GM19468 (cell line): ENCODE measurements around the gene MOB2.
"Not testable (repeated sequence)": the region's sequence is repeated elsewhere in the genome, so short reads cannot be mapped to it uniquely, and the experiment has no call there.

Source experiments
- ATAC-seq: cut with Tn5 transposase; IDR thresholded peaks from one replicate; pipeline ENCODE4 v1.9.1; 2021; ENCODE audit warnings: mild to moderate bottlenecking, moderate library complexity, moderate number of reproducible peaks; ENCODE audit not compliant: unreplicated experiment; ENCODE audit errors: extremely low read depth

The MOB2 gene

GRCh38 chr11:1519028-1520010, 32.7 kb upstream of the MOB2 start:
- ATAC-seq = no peak

GRCh38 chr11:1518301-1518700, 31.7 kb upstream of the MOB2 start:
- no peak for ATAC-seq

DNA sequence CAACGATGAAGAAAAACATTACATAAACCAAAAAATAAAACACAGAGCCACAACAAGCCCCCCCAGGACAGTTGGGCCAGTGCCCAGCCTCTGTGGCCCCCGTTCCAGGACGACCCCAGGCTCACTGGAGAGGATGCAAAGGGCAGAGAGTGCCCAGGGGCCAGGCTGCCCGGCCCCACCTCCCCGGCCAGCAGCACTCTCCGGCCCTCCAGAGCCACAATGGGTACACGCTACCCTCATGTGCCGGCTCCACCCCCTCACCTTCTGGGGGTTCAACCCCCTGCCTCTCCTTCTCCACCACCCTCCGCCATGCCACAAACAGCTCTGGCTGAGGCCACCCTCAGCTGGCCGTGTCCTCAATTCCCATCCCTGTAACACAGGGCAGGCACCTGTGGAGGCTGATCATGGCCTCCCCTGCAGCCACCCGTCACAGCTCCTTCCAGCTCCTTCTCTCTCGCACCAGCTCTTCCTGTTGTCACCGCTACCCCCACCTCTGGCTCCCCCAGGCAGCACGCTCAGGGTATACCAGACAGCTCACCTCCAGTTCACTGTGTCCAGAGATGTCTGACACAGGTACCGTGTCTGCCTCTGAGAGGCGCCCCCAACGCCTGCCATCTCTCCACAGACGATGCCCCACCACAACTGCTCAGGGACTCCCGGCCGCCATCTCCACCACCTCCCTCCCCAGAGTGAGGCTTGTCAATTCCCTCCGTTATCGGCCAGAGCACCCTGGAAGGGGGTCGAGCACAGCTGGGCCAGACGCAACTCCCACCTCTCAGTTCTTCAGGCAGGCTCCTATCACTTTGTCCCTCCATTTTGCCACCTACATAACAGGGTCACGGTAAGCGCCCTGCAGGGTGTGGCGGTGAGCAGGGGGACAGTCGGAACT, 30.8 kb upstream of the MOB2 start:
- no peak for ATAC-seq

- no peak for ATAC-seq
These were observed 29.9 kb upstream of the MOB2 start for GRCh38 chr11:1516273-1517067.

DNA sequence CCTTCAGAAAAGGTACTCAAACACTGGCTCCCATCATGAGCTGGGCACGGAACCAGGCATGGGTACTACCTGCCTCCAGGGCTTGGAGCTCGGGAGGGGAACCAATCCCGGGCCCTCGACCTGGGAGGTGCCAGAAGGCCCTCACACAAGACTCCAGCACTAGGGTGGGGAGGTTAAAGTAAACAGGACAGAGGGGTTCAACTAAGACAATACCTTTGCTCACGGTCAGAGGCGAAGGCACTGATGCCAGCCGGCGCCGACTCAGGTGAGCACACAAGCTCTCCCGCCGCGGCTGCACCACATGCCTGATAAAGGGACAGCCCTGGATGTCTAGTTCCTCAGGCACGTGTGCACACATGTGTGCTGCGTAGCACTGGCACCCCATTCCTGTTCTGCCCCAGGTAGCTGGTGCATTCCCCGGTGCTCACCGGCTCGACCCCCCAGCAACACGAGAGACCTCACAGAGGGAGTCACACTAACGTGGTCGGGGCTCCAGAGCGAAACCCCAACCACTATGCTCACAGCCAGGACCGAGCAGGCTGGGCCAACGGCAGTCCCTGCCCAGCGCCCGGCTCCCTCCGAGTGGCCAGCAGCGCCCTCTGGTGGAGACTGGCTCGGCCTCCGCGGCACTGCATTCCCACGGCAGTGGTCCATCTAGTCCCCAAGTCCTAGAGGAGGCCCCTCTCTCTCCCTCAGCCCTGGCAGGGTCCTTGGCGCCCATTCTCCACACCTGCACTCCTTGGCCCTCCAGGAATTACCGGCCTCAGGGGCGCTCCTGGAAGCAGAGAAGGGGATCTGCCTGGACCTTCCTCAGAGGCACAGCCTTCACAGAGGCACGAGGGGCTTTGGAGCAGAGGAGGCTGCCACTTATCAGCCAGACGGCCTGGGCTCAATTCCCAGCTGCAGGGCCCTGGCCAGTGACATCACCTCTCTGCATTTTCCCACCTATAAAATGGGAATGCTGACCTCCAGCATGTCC, 28.8 kb upstream of the MOB2 start:
- no peak for ATAC-seq

DNA sequence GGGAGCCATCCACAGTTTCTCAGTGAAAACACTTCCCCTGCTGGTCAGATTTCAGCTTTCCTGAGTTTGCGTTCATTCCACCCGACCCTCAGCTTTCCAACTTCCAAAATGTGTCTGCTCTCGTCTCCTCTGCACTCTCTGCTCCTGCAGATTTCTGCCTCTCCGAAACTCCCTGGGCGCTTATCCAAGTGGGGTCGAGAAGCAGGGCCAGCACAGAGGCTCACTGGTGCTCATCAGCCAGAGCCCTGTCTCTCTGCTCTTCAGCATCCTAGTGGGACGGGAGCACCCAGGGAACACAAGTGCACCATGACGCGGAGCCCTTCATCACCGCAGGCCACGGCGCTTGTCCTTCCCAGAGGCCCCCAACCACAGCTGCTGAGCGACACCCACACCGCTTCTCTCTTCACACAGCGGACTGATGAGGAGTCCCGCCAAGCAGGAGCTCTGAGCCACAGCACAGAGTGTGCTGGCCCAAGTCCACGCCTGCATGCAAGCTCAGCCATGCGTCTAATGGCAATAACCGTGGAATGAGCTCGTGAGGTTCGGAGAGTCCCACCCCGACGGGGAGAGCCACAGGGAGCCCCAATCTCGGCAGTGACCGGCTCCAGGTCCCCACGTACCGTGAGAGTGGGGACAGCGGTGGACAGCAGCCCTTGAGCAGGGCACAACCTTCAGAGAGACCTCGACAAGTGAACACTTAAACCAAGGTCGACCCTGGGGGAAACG, 27.9 kb upstream of the MOB2 start:
- ATAC-seq = no peak

GRCh38 chr11:1513326-1514296, 27.0 kb upstream of the MOB2 start:
- no peak for ATAC-seq

DNA sequence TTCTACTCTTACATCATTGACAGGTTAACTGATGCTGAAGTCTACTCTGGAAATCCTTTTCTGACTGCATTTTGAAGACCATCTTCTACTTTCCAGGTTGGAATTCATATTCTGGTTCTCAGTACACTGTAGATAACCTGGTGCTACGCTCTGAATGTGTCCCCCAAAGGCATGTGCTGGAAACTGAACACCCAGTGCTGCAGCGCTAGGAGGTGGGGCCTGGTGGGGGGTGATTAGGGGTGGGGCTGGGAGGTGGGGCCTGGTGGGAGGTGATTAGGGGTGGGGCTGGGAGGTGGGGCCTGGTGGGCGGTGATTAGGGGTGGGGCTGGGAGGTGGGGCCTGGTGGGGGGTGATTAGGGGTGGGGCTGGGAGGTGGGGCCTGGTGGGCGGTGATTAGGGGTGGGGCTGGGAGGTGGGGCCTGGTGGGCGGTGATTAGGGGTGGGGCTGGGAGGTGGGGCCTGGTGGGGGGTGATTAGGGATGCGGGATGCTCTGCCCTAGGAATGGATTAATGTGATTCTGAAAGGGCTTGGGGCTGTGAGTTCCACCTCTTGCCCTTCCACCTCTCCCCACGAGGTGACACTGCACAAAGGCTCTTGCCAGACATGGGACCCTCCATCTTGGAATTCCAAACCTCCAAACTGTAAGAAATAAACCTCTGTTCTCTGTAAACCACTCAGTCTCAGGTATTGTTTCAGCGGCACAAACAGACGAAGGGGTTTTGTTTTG, 26.1 kb upstream of the MOB2 start:
- not testable (repeated sequence) for ATAC-seq

DNA sequence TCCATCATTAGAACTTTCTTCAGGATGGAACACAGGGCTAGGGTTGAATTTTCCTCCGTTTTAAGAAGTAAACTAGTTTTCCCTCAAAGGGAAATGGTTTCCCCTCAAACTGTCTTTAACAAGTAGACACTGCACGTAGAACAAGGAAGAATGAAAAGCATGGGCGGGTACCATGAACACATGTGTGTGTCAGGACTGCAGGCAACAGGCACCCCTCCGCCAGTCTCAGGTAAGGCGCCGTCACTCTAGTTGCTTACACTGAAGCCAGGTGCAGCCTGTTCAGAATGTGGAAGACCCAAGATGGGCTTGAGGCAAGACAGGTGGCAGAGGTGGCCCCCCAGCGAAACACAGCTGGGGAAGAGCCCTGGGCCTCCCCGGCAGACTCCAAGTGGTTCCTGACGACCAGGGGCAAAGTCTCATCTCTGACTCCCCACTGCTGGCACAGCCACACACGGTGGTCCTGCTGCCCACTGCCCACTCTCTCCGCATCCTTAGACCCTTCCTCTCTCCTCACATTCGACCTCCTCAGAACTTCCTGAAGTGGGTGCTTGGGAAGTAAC, 25.4 kb upstream of the MOB2 start:
- ATAC-seq = no peak

DNA sequence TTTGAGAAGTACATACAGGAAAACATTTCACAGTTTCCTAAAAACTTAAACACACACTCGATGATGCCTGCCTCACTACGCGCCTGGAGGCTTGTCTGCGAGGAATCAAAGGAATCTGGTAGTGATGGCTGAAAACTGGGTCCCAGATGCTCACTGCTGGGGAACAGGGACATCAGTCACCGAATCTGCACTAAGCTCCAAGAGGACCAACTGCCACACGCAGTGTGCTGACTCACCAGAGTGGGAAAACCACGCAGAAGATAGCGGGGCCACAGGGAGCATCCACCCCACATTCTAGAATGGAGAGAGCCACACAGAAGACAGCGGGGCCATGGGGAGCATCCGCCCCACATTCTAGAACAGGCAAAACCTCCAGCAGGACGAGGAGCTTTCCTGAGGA, 24.3 kb upstream of the MOB2 start:
- no peak for ATAC-seq

GRCh38 chr11:1510351-1510750, 23.8 kb upstream of the MOB2 start:
- not testable (repeated sequence) for ATAC-seq

DNA sequence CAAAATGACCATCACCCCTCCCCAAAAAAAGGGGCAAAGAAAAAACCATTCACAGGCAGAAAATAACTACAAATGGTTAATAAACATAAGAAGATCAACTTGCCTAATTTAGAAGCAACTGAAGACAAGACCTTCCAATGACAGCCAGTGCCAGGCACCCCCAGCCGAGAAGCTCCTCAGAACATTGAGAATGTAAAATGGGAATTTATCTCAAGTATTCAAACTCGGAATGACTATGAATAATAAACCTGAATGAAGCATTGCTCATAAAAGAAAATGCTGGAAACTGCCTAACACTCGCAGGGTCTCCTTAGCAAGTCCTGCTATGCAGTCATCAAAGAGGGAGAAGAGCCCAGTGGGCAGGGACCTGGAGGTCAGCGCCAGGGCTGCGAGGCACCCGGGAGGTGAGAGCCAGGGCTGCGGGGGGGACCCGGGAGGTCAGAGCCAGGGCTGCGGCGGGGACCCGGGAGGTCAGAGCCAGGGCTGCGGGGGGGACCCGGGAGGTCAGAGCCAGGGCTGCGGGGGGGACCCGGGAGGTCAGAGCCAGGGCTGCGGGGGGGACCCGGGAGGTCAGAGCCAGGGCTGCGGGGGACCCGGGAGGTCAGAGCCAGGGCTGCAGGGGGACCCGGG, 23.2 kb upstream of the MOB2 start:
- ATAC-seq = no peak

- no peak for ATAC-seq
These were observed 22.4 kb upstream of the MOB2 start for GRCh38 chr11:1508986-1509385.

DNA sequence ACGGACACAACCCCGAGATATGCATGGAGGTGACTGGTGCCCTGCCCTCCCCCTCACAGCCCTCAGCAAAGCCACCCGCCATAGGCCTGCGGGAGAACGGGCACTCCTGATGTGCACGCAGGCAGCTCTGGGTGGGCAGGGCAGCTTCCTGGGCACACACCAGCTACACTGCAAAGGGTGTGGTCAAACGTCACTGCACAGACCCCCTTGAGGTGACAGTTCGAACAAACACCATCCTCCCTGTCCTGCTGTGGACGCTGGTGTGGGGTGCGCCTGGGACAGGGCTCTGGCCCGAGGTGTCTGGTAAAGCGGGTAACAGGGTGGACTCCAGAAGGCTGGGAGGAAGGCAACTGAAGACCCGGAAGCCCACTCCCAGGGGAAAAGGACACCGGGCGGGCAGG, 21.9 kb upstream of the MOB2 start:
- no peak for ATAC-seq

DNA sequence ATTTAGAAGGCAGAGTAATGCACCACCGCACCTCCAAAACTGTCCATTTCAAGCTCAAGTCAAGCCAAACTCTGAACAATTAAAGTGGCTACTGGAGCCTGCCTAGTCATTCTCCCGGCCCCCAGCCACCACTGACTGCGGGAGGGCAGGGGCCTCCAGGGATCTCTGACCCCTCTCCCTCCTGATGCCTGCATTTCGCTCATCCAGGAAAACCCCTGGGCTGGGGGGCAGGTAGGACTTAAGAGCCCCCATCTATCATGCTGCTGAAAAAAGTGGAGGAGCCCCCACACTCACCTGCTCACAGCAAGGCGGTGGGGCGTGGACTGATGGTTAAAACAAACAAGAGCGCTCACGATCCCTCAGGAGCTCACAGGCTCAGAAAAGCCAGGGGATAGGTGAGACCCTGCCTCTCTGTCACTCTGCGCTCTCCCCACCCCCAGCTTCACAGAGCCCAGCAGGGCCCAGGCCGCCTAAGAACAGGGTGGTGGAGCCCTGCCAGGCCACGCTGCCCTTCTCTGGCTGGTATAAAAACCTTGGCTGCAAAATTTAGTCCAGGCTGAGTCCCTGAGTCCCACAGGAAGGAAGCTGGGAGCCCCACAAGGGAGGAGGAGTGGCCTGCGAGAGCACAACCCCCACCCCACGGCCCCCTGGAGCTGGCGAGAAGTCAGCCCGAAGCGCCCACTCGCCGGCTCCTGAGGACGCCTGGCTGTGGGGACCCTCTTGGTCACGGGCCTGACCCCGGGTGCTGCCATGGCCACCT, 21.0 kb upstream of the MOB2 start:
- no peak for ATAC-seq
